Ishikawa (cell line): Measurements from ENCODE around the gene PAPPA.

Experiments used
- CEBPB ChIP-seq: IDR thresholded peaks from 2 replicates; pipeline ENCODE4 v1.6.1; 2012
- EGR1 ChIP-seq: IDR thresholded peaks from 2 replicates; pipeline ENCODE4 v1.6.1; 2012
- EP300 ChIP-seq: IDR thresholded peaks from 2 replicates; pipeline ENCODE4 v1.6.1; 2012; ENCODE audit warnings: borderline replicate concordance
- FOXM1 ChIP-seq: IDR thresholded peaks from 2 replicates; pipeline ENCODE4 v1.6.1; 2012; ENCODE audit warnings: low read depth, borderline replicate concordance
- MAX ChIP-seq: IDR thresholded peaks from 2 replicates; pipeline ENCODE4 v1.6.1; 2012
- NFIC ChIP-seq: IDR thresholded peaks from 2 replicates; pipeline ENCODE4 v1.6.1; 2012
- RAD21 ChIP-seq: IDR thresholded peaks from 2 replicates; pipeline ENCODE4 v1.6.1; 2012; ENCODE audit warnings: low read depth
- TAF1 ChIP-seq: IDR thresholded peaks from 2 replicates; pipeline ENCODE4 v1.6.1; 2012; ENCODE audit warnings: low read depth, mild to moderate bottlenecking
- YY1 ChIP-seq: IDR thresholded peaks from 2 replicates; pipeline ENCODE4 v1.6.1; 2012; ENCODE audit warnings: low read depth
- TF ChIP-seq, protein P1 (sequence below): IDR thresholded peaks from 2 replicates; pipeline ENCODE4 v1.6.1; 2012; ENCODE audit warnings: low read depth, mild to moderate bottlenecking

DNA sequence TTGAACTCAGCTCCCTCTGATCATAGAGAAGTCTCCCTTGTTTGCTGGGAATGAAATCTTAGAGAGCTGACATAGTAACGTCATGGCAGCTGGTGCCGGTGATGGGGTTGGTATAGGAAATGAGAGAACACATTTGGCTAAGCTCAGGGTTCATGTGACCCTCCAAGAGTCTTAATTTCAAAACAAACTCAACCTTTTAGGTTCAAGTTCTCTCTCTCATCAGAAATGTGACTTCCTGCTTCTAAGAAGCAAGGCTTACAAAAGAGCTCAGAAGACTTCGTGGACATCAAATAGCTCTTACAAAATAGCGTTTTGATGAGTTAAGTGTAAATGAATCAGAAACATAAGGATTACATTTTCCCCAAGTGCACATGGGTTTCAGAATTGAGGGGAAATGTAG, 97.3 kb downstream of the PAPPA start:
- TF ChIP-seq EP300 (no peak), CEBPB (no peak), EGR1 (no peak), MAX (no peak), RAD21 (no peak), YY1 (no peak), NFIC (no peak), FOXM1 (no peak), TAF1 (no peak)
- TF ChIP-seq, protein P1, sequence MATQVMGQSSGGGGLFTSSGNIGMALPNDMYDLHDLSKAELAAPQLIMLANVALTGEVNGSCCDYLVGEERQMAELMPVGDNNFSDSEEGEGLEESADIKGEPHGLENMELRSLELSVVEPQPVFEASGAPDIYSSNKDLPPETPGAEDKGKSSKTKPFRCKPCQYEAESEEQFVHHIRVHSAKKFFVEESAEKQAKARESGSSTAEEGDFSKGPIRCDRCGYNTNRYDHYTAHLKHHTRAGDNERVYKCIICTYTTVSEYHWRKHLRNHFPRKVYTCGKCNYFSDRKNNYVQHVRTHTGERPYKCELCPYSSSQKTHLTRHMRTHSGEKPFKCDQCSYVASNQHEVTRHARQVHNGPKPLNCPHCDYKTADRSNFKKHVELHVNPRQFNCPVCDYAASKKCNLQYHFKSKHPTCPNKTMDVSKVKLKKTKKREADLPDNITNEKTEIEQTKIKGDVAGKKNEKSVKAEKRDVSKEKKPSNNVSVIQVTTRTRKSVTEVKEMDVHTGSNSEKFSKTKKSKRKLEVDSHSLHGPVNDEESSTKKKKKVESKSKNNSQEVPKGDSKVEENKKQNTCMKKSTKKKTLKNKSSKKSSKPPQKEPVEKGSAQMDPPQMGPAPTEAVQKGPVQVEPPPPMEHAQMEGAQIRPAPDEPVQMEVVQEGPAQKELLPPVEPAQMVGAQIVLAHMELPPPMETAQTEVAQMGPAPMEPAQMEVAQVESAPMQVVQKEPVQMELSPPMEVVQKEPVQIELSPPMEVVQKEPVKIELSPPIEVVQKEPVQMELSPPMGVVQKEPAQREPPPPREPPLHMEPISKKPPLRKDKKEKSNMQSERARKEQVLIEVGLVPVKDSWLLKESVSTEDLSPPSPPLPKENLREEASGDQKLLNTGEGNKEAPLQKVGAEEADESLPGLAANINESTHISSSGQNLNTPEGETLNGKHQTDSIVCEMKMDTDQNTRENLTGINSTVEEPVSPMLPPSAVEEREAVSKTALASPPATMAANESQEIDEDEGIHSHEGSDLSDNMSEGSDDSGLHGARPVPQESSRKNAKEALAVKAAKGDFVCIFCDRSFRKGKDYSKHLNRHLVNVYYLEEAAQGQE = no peak
